ENCODE measurements around the gene HNRNPK. TPM values are rescaled to one million over a fixed set of nuclear protein-coding genes. Genes with fewer than 3 reads are reported as not detected.
"Not testable (repeated sequence)": the region's sequence is repeated elsewhere in the genome, so short reads cannot be mapped to it uniquely, and the experiment has no call there.

HNRNPK gene
- total RNA-seq, 1 donor from 2014 or later, result 892 TPM

- Mint-ChIP-seq H3K9me3 (no peaks in the 10 kb centered on the region), H3K36me3 (ENCODE audit: low read depth) (peaks cover 59% of the 10 kb centered on the region), H3K4me1 (peaks cover 23% of the 10 kb centered on the region), H3K27ac (peak overlapping the region; percentile 35), H3K4me3 (no peak overlapping the region), H3K27me3 (no peaks in the 10 kb centered on the region)
- intact Hi-C loops (cut with micrococcal nuclease), result no loop called here
- DNase-seq, result no peak
These were observed 12.9 kb downstream of the HNRNPK start for GRCh38 chr9:83967073-83967472.

- H3K4me1 Mint-ChIP-seq, result peaks cover 18% of the 10 kb centered on the region
- peak overlapping the region; percentile 65 for H3K27ac Mint-ChIP-seq
- H3K4me3 Mint-ChIP-seq, result no peak overlapping the region
- intact Hi-C loops (cut with micrococcal nuclease), result no loop called here
- no peaks in the 10 kb centered on the region for H3K9me3 Mint-ChIP-seq
- no peaks in the 10 kb centered on the region for H3K27me3 Mint-ChIP-seq
- H3K36me3 Mint-ChIP-seq (ENCODE audit: low read depth), result peaks cover 50% of the 10 kb centered on the region
- no peak for DNase-seq
These were observed 13.8 kb downstream of the HNRNPK start for GRCh38 chr9:83966209-83966582.

GRCh38 chr9:83965350-83966208 lies 14.4 kb downstream of the HNRNPK start:
- Mint-ChIP-seq H3K27ac (peak overlapping the region; percentile 65), H3K4me1 (peaks cover 18% of the 10 kb centered on the region), H3K9me3 (no peaks in the 10 kb centered on the region), H3K4me3 (no peak overlapping the region), H3K36me3 (ENCODE audit: low read depth) (peaks cover 44% of the 10 kb centered on the region), H3K27me3 (no peaks in the 10 kb centered on the region)
- no peak for DNase-seq
- intact Hi-C loops (cut with micrococcal nuclease), result no loop called here

- no peak overlapping the region for H3K4me3 Mint-ChIP-seq
- intact Hi-C loops (cut with micrococcal nuclease), result no loop called here
- no peaks in the 10 kb centered on the region for H3K9me3 Mint-ChIP-seq
- H3K27ac Mint-ChIP-seq, result peak overlapping the region; percentile 65
- H3K4me1 Mint-ChIP-seq, result peaks cover 16% of the 10 kb centered on the region
- no peak for DNase-seq
- peaks cover 38% of the 10 kb centered on the region for H3K36me3 Mint-ChIP-seq (ENCODE audit: low read depth)
- no peaks in the 10 kb centered on the region for H3K27me3 Mint-ChIP-seq
These were observed 15.1 kb downstream of the HNRNPK start for GRCh38 chr9:83964973-83965349.

DNA sequence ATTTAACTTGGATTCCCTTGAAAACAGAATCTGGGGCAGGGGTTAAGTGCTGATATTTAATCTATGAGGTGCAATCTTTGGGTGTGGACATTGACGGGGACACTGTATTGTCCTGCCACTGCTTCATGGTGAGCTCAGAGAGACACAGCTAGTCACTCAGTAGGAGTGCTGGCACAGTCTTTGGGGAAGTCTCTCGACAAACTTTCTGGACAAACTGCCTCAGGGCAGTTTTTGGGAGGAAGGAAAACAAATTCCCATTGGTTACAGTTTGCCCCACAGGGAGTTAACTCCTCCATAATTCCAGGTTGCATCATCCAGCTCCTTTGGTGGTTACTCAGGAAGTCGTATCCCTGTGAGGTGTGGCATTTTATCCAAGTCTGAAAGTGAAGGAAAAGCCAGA lies 17.9 kb downstream of the HNRNPK start:
- DNase-seq, result no peak
- Mint-ChIP-seq H3K27me3 (no peaks in the 10 kb centered on the region), H3K36me3 (ENCODE audit: low read depth) (peaks cover 16% of the 10 kb centered on the region), H3K4me1 (peaks cover 10% of the 10 kb centered on the region), H3K27ac (no peak overlapping the region), H3K9me3 (no peaks in the 10 kb centered on the region), H3K4me3 (no peak overlapping the region)
- intact Hi-C loops (cut with micrococcal nuclease), result no loop called here

- Mint-ChIP-seq H3K36me3 (ENCODE audit: low read depth) (peaks cover 12% of the 10 kb centered on the region), H3K4me3 (no peak overlapping the region), H3K9me3 (no peaks in the 10 kb centered on the region), H3K27ac (no peak overlapping the region), H3K4me1 (peaks cover 11% of the 10 kb centered on the region), H3K27me3 (no peaks in the 10 kb centered on the region)
- no peak for DNase-seq
- intact Hi-C loops (cut with micrococcal nuclease), result no loop called here
These were observed 19.0 kb downstream of the HNRNPK start for GRCh38 chr9:83960991-83961390.

- DNase-seq, result no peak
- no peak overlapping the region for H3K27ac Mint-ChIP-seq
- peaks cover 11% of the 10 kb centered on the region for H3K4me1 Mint-ChIP-seq
- H3K9me3 Mint-ChIP-seq, result no peaks in the 10 kb centered on the region
- no peaks in the 10 kb centered on the region for H3K27me3 Mint-ChIP-seq
- H3K4me3 Mint-ChIP-seq, result no peak overlapping the region
- intact Hi-C loops (cut with micrococcal nuclease), result loop anchor here (10.0 kb wide), 1 partner anchor 336 kb away; no protein-coding TSS in a partner anchor
- peaks cover 11% of the 10 kb centered on the region for H3K36me3 Mint-ChIP-seq (ENCODE audit: low read depth)
These were observed 21.0 kb downstream of the HNRNPK start for GRCh38 chr9:83959061-83959460.

- H3K4me3 Mint-ChIP-seq, result peak overlapping the region; percentile 99
- H3K27me3 Mint-ChIP-seq, result no peaks in the 10 kb centered on the region
- DNase-seq, result no peak
- peaks cover 21% of the 10 kb centered on the region for H3K36me3 Mint-ChIP-seq (ENCODE audit: low read depth)
- H3K4me1 Mint-ChIP-seq, result peaks cover 12% of the 10 kb centered on the region
- intact Hi-C loops (cut with micrococcal nuclease), result loop anchor here (10.0 kb wide), 1 partner anchor 338 kb away; no protein-coding TSS in a partner anchor
- peak overlapping the region; percentile 97 for H3K27ac Mint-ChIP-seq
- H3K9me3 Mint-ChIP-seq, result no peaks in the 10 kb centered on the region
These were observed 22.8 kb downstream of the HNRNPK start for GRCh38 chr9:83957248-83957513.

DNA sequence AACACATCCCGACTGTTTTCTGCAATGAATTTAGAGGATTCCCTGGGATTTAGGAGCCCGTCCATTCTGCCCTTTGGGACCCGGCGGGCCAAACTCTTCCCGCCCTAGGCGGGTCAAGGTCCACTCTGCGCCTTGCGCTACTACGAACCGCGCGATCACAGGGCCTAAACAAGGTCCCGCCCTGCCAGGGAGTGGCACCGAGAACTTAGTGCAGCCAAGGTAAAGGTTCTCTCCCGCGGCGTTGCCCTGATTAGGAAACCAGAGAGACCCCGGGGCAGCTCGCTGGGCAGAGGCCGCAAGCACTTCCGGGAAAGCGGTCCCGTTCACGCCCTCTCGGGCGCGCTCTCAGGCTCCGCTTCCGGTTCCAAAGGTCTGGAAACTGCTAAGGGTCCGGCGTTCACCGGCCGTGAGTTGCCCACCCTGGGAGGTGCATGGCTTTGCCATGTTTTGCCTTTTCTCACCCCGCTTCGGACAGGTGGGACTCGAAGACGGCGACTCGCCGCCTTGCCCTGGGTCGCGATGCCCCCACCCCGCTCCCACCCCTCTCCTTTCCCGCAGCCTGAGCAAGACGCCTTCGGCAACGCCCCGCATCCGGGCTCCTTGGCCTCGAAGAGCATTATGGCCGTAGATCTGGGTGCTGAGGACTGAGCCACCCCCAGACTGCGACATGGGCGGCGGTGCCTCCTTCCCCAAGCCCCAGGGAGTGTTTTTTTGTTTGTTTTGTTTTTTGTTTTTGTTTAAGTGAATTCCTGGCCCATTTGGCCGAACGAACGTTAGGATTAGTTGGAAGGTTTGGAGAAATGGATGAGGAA lies 23.4 kb downstream of the HNRNPK start:
- H3K36me3 Mint-ChIP-seq (ENCODE audit: low read depth), result peaks cover 24% of the 10 kb centered on the region
- peak overlapping the region; percentile 99 for H3K4me3 Mint-ChIP-seq
- peaks cover 12% of the 10 kb centered on the region for H3K4me1 Mint-ChIP-seq
- intact Hi-C loops (cut with micrococcal nuclease), result loop anchor here (1.0 to 10.0 kb wide), 3 partner anchors 24 to 338 kb away; partner anchors contain the start of genes HNRNPK, KIF27 and RMI1
- no peaks in the 10 kb centered on the region for H3K9me3 Mint-ChIP-seq
- H3K27me3 Mint-ChIP-seq, result no peaks in the 10 kb centered on the region
- peak; percentile 92 for DNase-seq
- H3K27ac Mint-ChIP-seq, result peak overlapping the region; percentile 97

DNA sequence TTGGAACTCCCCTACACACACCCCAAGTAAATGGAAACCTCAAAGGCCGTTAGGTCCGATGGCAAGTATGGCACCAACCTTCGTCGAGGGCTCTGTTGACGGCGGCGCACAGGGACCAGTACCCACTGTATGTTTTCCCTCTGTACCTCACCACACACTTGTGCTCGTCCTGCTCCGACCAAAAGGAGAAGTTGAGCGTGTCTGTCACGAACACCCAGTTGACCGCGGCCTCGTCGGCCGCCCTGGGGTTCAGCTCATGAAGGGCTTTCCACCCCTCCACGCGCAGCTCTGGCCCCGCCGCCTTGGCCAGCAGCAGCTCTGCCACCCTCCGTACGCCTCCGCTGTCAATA lies 24.0 kb downstream of the HNRNPK start:
- Mint-ChIP-seq H3K36me3 (ENCODE audit: low read depth) (peaks cover 26% of the 10 kb centered on the region), H3K4me1 (peaks cover 12% of the 10 kb centered on the region), H3K4me3 (peak overlapping the region; percentile 99), H3K27ac (peak overlapping the region; percentile 97), H3K27me3 (no peaks in the 10 kb centered on the region), H3K9me3 (no peaks in the 10 kb centered on the region)
- intact Hi-C loops (cut with micrococcal nuclease), result loop anchor here (1.0 to 10.0 kb wide), 3 partner anchors 24 to 339 kb away; partner anchors contain the start of genes HNRNPK, KIF27 and RMI1
- peak; percentile 81 for DNase-seq

DNA sequence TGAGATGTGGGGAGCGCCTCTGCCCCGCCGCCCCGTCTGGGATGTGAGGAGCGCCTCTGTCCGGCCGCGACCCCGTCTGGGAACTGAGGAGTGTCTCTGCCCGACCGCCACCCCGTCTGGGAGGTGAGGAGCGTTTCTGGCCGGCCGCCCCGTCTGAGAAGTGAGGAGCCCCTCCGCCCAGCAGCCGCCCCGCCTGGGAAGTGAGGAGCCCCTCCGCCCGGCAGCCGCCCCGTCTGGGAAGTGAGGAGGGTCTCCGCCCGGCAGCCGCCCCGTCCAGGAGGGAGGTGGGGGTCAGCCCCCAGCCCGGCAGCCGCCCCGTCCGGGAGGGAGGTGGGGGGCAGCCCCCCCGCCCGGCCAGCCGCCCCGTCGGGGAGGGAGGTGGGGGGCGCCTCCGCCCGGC lies 31.9 kb downstream of the HNRNPK start:
- H3K9me3 Mint-ChIP-seq, result not testable (repeated sequence)

GRCh38 chr9:83940590-83941303 lies 39.3 kb downstream of the HNRNPK start:
- Mint-ChIP-seq H3K36me3 (ENCODE audit: low read depth) (peaks cover 40% of the 10 kb centered on the region), H3K9me3 (no peaks in the 10 kb centered on the region), H3K27ac (no peak overlapping the region), H3K4me1 (peaks cover 5% of the 10 kb centered on the region), H3K4me3 (no peak overlapping the region), H3K27me3 (no peaks in the 10 kb centered on the region)
- no peak for DNase-seq
- intact Hi-C loops (cut with micrococcal nuclease), result no loop called here

More for the DNA sequence above, 31.9 kb downstream of the HNRNPK start:
- intact Hi-C loops (cut with micrococcal nuclease); H3K27ac Mint-ChIP-seq; H3K4me3 Mint-ChIP-seq; H3K4me1 Mint-ChIP-seq; H3K27me3 Mint-ChIP-seq; DNase-seq: not testable (repeated sequence)
- peaks cover 44% of the 10 kb centered on the region for H3K36me3 Mint-ChIP-seq (ENCODE audit: low read depth)

DNA sequence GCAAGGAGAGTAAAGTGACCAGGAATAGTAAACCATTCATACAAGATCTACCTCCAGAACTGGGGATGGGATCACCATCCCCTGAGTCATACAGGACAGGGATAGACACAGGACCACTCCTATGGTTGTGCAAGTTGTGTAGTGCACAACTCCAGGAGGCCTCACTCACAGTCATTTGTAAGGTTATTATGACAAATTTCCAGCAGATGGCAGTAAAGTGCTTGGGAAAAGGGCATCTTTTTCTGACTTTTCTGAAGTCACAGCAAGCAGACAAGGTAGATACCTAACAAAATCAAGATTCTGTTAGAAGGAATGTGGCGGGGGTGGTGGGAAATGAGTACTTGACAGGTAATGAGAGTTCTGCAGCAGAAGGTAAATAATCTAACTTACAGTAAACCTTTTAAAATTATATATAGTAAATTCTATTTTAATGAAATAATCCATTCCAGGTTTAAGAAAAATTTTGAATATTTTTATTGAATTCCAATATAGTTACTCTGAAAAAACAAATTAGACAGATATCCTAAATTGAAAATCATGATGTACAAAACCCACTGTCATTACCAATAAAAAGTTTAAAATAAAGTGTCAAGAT lies 42.1 kb downstream of the HNRNPK start:
- H3K36me3 Mint-ChIP-seq (ENCODE audit: low read depth), result peaks cover 31% of the 10 kb centered on the region

More for the DNA sequence above, 42.1 kb downstream of the HNRNPK start:
- H3K9me3 Mint-ChIP-seq, result no peaks in the 10 kb centered on the region
- peaks cover 10% of the 10 kb centered on the region for H3K4me1 Mint-ChIP-seq
- intact Hi-C loops (cut with micrococcal nuclease), result loop anchor here (1.0 kb wide), 3 partner anchors 235 to 377 kb away; no protein-coding TSS in a partner anchor
- no peak overlapping the region for H3K27ac Mint-ChIP-seq
- peak; percentile 87 for DNase-seq
- no peaks in the 10 kb centered on the region for H3K27me3 Mint-ChIP-seq
- no peak overlapping the region for H3K4me3 Mint-ChIP-seq

Data from activated CD4-positive, alpha-beta T cell treated with anti-CD3 and anti-CD28 coated beads, Interleukin-2, amount 10 ng/mL, durations not matched to agents 24 days and 14 days (primary cell).